Hepatocyte (in vitro differentiated cells): ENCODE data around the gene DCXR. TPM values are rescaled to one million over a fixed set of nuclear protein-coding genes. Genes with fewer than 3 reads are reported as not detected.

Experiments
- DNase-seq: peaks from one replicate; pipeline ENCODE4 v3.0.0-alpha.2; 2016; ENCODE audit warnings: low spot score
- H2AFZ ChIP-seq: fragments of 200-600 bp; sonication (generic); 2 replicates; pipeline ENCODE4 v1.6.0; 2016; ENCODE audit warnings: antibody characterized with exemption, mild to moderate bottlenecking
- H3K27ac ChIP-seq: fragments of 200-600 bp; sonication (generic); 2 replicates; pipeline ENCODE4 v1.5.1; 2016; ENCODE audit warnings: mild to moderate bottlenecking
- H3K27me3 ChIP-seq: fragments of 200-600 bp; sonication (generic); 2 replicates; pipeline ENCODE4 v1.6.1; 2016
- H3K36me3 ChIP-seq: fragments of 200-600 bp; sonication (generic); replicated peaks from 2 replicates; pipeline ENCODE4 v1.5.1; 2016; ENCODE audit warnings: low read depth; ENCODE audit not compliant: insufficient read depth
- H3K4me1 ChIP-seq: fragments of 200-600 bp; sonication (generic); 2 replicates; pipeline ENCODE4 v1.5.1; 2016; ENCODE audit warnings: mild to moderate bottlenecking, moderate library complexity; ENCODE audit not compliant: insufficient read depth
- H3K4me2 ChIP-seq: fragments of 200-600 bp; sonication (generic); 2 replicates; pipeline ENCODE4 v1.6.0; 2016
- H3K4me3 ChIP-seq: fragments of 200-600 bp; sonication (generic); 2 replicates; pipeline ENCODE4 v1.5.1; 2016; ENCODE audit warnings: mild to moderate bottlenecking
- H3K79me2 ChIP-seq: fragments of 200-600 bp; sonication (generic); 2 replicates; pipeline ENCODE4 v1.6.0; 2017; ENCODE audit warnings: mild to moderate bottlenecking
- H3K9me2 ChIP-seq: fragments of 200-600 bp; sonication (generic); replicated peaks from 2 replicates; pipeline ENCODE4 v1.6.0; 2017; ENCODE audit warnings: mild to moderate bottlenecking; ENCODE audit not compliant: insufficient read depth
- H3K9me3 ChIP-seq: fragments of 200-600 bp; sonication (generic); 2 replicates; pipeline ENCODE4 v1.5.1; 2016; ENCODE audit warnings: low read depth, mild to moderate bottlenecking
- H4K20me1 ChIP-seq: fragments of 200-600 bp; sonication (generic); 2 replicates; pipeline ENCODE4 v1.6.0; 2016; ENCODE audit warnings: mild to moderate bottlenecking; ENCODE audit not compliant: insufficient read depth, poor library complexity, severe bottlenecking
- EZH2 ChIP-seq: fragments of 200-600 bp; sonication (generic); IDR thresholded peaks from 2 replicates; pipeline ENCODE4 v1.6.1; 2016; ENCODE audit warnings: antibody characterized with exemption, mild to moderate bottlenecking, borderline replicate concordance
- EZH2phosphoT487 ChIP-seq: fragments of 200-600 bp; sonication (generic); IDR thresholded peaks from one replicate; pipeline ENCODE4 v1.6.1; 2018; ENCODE audit warnings: antibody characterized with exemption, mild to moderate bottlenecking, low read depth, moderate library complexity; ENCODE audit not compliant: unreplicated experiment, severe bottlenecking
- WGBS: methylation state at CpG from one replicate; pipeline ENCODE4 v1.1.6; 2016; ENCODE audit warnings: low lambda C conversion rate; ENCODE audit errors: missing lambda C conversion rate; 5-methylcytosine and 5-hydroxymethylcytosine counted together
- polyA plus RNA-seq: library from polyadenylated mRNA; unstranded; fragments of >200 nt; fragmentation: Nextera tagmentation; extraction: Ambion mirVana; gene quantifications from 2 replicates; pipeline ENCODE4 v1.2.1, GENCODE V29; 2016
- total RNA-seq: library from RNA; depleted of rRNA; stranded (reverse); fragments of >200 nt; gene quantifications from 2 replicates; pipeline ENCODE4 v1.2.3, GENCODE V29; 2014
- TF ChIP-seq, protein P1 (sequence below): fragments of 200-600 bp; sonication (generic); IDR thresholded peaks from 2 replicates; pipeline ENCODE4 v1.5.1; 2016; ENCODE audit warnings: antibody characterized with exemption, mild to moderate bottlenecking; ENCODE audit not compliant: poor library complexity

Gene DCXR
- total and polyA plus RNA-seq, 2 experiments from 2014 or later, result 118 to 207 TPM

DNA sequence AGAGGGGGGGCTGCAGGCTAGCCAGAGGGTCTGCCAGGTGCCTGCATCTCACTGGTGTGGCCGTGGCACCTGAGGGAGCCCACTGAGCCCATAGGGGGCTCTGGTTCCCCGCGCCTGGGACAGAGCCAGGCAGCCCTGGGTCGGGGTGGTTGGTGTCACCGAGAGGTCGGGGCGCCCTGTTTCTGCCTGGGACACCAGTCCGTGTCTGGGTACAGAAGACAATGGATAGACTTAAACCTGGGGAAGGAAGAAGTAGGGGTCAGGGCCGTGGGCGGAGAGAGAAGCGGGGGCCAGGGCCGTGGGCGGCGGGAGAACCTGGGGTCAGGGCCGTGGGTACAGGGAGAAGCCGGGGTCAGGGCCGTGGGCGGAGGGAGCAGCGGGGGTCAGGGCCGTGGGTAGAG is 11.1 kb upstream of the DCXR start:
- Histone ChIP-seq H3K9me3 (no peaks in the 10 kb centered on the region), H3K27ac (no peak overlapping the region)

DNA sequence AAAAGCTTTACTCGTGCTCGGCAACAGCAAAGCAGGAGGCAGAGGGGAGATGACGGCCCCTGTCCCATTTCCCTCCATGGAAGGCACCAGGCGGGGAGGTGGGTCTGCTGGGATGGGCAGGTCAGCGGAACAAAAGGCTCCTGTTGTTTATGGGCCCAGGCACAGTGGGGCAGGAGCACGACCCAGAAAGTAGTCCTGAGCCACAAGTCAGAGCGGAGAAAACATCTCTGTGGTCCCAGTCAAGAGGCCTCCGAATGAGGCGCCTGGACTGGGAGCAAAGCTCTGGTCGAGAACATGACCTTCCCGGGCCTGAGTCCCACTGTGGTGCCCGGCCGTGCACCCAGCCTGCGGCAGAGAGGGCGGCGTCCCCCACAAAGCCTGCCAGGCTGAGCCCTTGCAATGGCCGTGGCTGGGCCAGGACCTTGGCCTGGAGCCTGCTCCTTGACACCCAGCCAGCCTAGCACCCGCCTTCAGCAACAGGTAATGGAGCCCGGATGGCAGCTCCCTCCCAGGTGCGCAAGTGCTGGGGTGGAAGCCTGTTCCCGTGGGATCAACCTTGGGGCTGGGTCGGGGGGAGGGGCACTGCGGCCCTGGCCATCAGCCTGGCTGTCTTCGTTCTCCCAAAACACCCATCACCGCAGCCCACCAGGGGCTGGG is 10.5 kb upstream of the DCXR start:
- 93% methylated on average over 24 of the region's 25 CpGs for WGBS
- Histone ChIP-seq H3K79me2 (peaks cover 23% of the 10 kb centered on the region), H3K27me3 (no peaks in the 10 kb centered on the region), H3K4me1 (peaks cover 14% of the 10 kb centered on the region), H3K27ac (no peak overlapping the region), H3K4me2 (no peak overlapping the region), H3K36me3 (no peaks in the 10 kb centered on the region), H4K20me1 (peaks cover 3% of the 10 kb centered on the region), H3K4me3 (no peak overlapping the region), H3K9me2 (no peaks in the 10 kb centered on the region), H2AFZ (no peak overlapping the region), H3K9me3 (no peaks in the 10 kb centered on the region)
- no peak for TF ChIP-seq EZH2
- TF ChIP-seq, protein P1, sequence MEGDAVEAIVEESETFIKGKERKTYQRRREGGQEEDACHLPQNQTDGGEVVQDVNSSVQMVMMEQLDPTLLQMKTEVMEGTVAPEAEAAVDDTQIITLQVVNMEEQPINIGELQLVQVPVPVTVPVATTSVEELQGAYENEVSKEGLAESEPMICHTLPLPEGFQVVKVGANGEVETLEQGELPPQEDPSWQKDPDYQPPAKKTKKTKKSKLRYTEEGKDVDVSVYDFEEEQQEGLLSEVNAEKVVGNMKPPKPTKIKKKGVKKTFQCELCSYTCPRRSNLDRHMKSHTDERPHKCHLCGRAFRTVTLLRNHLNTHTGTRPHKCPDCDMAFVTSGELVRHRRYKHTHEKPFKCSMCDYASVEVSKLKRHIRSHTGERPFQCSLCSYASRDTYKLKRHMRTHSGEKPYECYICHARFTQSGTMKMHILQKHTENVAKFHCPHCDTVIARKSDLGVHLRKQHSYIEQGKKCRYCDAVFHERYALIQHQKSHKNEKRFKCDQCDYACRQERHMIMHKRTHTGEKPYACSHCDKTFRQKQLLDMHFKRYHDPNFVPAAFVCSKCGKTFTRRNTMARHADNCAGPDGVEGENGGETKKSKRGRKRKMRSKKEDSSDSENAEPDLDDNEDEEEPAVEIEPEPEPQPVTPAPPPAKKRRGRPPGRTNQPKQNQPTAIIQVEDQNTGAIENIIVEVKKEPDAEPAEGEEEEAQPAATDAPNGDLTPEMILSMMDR, result no peak
- no peak for TF ChIP-seq EZH2phosphoT487
- DNase-seq, result no peak

More for the DNA sequence above, 11.1 kb upstream of the DCXR start:
- H3K79me2 ChIP-seq, result peaks cover 28% of the 10 kb centered on the region
- H3K36me3 ChIP-seq, result no peaks in the 10 kb centered on the region
- no peaks in the 10 kb centered on the region for H3K9me2 ChIP-seq
- no peak overlapping the region for H3K4me2 ChIP-seq
- H3K4me3 ChIP-seq, result no peak overlapping the region
- peaks cover 3% of the 10 kb centered on the region for H4K20me1 ChIP-seq
- peaks cover 17% of the 10 kb centered on the region for H3K4me1 ChIP-seq
- TF ChIP-seq, protein P1, result no peak
- TF ChIP-seq EZH2phosphoT487 (no peak), EZH2 (no peak)
- DNase-seq, result no peak
- H3K27me3 ChIP-seq, result no peaks in the 10 kb centered on the region
- H2AFZ ChIP-seq, result no peak overlapping the region
- 95% methylated on average over 14 of the region's 20 CpGs for WGBS

DNA sequence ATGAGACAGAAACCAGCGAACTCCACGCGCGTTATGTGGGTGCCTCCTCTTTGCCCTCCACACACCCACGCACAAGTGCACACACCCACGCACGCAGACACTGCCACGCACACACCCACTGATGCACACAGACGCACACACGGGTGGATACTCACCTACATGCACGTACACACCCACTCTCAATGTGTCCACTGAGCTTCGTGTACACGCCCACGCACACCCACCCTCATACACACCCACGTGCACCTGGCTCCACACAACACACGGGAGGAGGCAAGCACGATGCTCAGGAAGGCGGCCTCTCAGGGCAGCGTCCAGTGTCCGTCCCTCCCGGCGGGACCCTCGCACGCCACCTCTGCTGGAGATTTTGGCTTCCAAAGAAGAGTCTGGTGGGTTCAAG is 9.9 kb upstream of the DCXR start:
- no peaks in the 10 kb centered on the region for H3K9me3 ChIP-seq
- peaks cover 16% of the 10 kb centered on the region for H3K79me2 ChIP-seq
- peaks cover 9% of the 10 kb centered on the region for H3K4me1 ChIP-seq
- no peaks in the 10 kb centered on the region for H3K27me3 ChIP-seq
- no peaks in the 10 kb centered on the region for H3K9me2 ChIP-seq
- no peak for DNase-seq
- H3K4me3 ChIP-seq, result no peak overlapping the region
- peaks cover 1% of the 10 kb centered on the region for H4K20me1 ChIP-seq
- no peak overlapping the region for H3K27ac ChIP-seq
- H2AFZ ChIP-seq, result no peak overlapping the region
- no peak overlapping the region for H3K4me2 ChIP-seq
- H3K36me3 ChIP-seq, result no peaks in the 10 kb centered on the region
- TF ChIP-seq EZH2phosphoT487, result no peak
- 92% methylated on average over 24 of the region's 24 CpGs for WGBS

DNA sequence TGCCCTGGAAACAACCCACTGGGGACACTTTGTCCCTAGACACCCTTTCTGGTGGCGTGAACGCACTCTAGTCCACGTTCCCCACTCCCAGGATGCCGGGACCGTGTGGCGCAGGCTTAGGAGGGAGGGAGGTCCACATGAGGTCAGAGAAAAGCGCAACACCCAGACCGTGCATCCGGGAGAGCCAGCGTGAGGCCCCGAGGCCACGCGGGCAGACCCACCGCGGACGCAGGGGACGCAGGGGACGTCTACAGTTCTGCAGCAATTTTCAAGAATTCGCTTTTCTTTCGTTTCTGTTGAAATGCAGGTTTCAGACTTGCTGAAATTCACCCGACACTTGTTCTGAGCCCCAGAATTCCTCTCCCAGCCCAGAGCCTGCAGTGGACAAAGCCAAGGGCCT is 9.4 kb upstream of the DCXR start:
- WGBS, result 95% methylated on average over 21 of the region's 21 CpGs
- no peak overlapping the region for H3K27ac ChIP-seq
- no peaks in the 10 kb centered on the region for H3K36me3 ChIP-seq
- H3K4me3 ChIP-seq, result no peak overlapping the region
- H3K9me3 ChIP-seq, result no peaks in the 10 kb centered on the region
- no peaks in the 10 kb centered on the region for H4K20me1 ChIP-seq
- no peaks in the 10 kb centered on the region for H3K9me2 ChIP-seq
- H3K27me3 ChIP-seq, result no peaks in the 10 kb centered on the region
- peaks cover 13% of the 10 kb centered on the region for H3K79me2 ChIP-seq
- TF ChIP-seq EZH2, result no peak
- TF ChIP-seq, protein P1, result no peak
- TF ChIP-seq EZH2phosphoT487, result no peak
- H3K4me1 ChIP-seq, result peaks cover 9% of the 10 kb centered on the region
- no peak overlapping the region for H3K4me2 ChIP-seq
- H2AFZ ChIP-seq, result no peak overlapping the region
- no peak for DNase-seq
